HS-27A (cell line): ENCODE measurements around the gene ADCY7.
"Not testable (repeated sequence)": the region's sequence is repeated elsewhere in the genome, so short reads cannot be mapped to it uniquely, and the experiment has no call there.

Source experiments
- DNase-seq: peaks from one replicate; pipeline ENCODE4 v3.0.0-alpha.2; 2012; ENCODE audit warnings: low read depth, missing footprints

Gene ADCY7

DNA sequence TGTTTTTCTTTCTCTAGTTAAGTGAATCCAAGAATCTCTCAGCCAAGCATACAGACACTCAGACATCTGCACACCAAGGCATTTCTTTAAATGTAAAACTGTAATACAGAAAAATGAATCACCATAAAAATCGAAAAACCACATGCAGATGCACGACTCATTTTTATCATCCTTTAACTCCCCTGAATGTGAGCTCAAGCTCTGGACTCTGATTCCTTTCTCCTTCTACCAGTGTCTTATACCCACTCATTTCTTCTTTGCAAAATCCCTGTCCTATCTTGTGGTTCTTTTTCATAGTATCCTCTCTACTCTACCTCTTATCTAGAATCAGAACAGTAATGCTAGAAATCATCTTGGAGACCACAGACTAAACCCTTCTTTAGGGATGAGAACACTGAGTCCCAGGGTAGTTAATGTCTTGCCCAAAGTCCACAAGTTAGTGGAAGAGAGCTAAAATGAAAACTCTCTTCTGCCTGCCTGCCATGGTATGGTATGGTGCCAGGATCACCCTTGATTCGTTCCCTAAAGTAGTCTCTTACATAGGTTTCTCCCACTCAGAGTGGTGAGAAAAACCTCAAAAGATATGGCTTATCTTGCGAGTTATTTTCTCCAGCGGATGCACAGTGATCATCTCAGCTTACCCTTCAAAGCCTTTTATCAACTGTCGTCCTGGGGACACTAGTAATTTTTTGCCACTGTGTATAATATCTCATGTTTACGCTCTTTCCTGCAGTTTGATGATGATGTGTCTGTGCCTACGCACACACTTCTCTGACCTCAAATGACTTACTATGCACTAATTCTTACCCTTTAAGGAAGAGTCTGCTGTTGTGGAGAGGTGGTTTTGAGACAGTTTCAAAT is 72.2 kb downstream of the ADCY7 start:
- DNase-seq, result no peak

DNA sequence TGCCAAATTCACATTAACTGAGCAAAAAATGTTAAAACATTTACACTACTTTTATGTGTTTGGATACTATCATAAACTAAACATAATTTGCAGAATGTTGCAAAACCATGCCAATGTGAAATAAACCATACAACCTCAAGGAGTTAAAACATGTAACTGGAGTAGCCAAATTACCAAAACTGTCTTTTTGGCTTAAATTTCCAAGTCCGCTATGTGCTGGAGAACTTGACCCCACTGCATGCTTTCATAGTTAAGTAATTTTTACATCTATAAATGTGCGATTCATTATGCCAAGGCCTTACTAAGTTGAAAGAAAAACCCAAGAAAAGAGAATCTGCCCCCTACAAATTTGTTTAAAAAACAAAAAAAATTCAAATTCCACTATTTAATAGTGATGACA is 74.2 kb downstream of the ADCY7 start:
- no peak for DNase-seq

DNA sequence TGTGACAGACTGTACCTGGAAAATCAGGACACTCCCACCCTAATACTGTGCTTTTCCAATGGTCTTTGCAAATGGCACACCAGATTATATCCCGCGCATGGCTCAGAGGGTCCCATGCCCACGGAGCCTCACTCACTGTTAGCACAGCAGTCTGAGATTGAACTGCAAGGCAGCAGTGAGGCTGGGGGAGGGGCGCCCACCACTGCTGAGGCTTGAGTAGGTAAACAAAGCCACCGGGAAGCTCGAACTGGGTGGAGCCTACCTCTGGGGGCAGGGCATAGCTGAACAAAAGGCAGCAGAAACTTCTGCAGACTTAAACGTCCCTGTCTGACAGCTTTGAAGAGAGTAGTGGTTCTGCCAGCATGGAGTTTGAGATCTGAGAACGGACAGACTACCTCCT is 77.2 kb downstream of the ADCY7 start:
- DNase-seq, result not testable (repeated sequence)

DNA sequence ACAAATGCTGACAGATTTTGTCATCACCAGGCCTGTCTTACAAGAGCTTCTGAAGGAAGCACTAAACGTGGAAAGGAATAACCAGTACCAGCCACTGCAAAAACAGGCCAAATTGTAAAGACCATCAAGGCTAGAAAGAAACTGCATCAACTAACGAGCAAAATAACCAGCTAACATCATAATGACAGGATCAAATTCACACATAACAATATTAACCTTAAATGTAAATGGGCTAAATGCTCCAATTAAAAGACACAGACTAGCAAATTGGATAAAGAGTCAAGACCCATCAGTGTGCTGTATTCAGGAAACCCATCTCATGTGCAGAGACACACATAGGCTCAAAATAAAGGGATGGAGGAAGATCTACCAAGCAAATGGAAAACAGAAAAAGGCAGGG is 78.9 kb downstream of the ADCY7 start:
- DNase-seq, result not testable (repeated sequence)

DNA sequence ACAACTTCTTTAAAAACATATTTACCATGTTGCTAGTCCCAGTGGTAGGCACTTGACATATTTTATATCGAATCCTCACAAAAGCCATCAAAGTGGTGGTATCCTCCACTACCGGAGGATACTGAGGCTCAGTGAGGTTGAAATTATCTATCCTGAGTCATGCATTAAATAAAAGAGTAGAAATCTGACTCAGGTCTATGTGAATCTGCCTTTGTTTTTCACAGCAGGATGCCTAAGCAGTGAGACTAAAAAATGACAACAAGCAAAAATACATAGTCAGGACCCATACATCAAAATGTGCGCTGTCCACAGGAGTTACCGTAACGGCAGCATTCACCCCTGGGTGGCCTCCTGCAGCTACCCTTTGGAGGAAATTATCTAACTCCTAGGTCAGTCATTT is 84.8 kb downstream of the ADCY7 start:
- no peak for DNase-seq

DNA sequence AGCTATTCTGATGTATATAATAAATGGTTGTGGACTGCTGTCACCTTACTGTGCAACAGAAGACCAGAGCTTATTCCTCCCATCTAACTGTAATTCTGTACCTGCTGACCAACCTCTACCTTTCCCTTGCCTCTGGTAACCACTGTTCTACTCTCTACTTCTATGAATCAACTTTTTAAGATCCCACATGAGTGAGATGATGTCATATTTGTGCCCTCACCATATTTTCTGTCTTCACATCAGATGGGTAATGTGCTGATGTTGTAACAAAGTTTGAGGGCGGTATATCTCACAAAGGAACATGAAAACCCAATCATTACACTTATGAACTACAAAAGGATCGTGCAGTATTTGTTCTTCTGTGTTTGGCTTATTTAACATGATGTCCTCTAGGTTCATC is 85.6 kb downstream of the ADCY7 start:
- DNase-seq, result no peak

DNA sequence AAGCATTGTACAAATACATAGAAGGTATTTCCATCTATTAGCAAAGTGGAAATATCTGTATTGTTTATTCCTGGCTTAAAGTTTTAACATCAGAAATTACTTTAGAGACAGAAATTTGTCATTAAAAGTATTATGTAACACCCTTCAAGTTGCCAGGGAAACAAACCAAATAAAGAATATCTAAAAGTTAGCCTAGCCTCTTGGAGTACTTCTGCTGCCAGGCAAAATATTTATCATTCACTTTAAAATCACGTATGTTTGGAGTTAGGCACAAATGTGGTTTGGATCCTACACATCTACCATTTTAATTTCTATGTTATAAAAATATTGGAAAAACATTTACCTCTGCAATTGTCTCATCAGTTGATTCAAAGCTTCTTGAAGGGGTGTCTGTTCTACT is 87.7 kb downstream of the ADCY7 start:
- DNase-seq, result no peak

DNA sequence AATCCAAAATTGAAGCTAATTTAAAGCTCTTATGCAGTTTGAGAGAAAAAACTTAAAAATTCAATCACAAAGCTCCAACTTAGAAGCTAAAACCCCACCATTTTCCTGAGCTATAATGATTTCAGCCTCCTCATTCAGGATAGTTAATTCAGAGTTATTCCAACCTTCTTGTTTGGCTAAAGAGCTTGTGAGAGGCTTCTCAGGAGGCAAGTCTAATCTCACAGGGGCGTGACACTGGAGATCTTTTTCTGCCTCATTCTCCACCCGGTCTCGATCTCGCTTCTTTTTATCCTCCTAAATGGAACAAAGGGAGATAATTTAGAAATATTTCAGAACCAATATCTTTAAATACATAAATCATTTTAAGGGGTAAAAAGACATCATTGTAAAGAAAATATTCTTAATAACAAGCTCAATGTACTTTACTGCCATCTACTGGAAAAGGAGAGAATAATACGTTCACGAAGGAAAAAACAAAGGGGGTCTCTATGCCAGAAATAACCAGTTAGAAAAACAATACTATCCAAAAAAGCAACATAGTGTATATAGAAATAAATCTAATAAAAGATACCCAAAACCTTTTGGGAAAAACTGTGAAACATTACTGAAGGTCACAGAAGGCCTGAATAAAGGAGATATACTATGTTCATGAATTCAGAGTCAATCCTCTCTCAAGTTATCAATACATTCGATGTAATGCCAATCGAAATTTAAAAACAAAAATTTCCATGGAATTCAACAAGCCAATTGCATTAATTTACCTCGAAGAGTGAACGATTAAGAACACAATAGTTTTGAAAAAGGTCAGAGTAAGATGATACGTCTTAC is 88.5 kb downstream of the ADCY7 start:
- DNase-seq, result no peak

DNA sequence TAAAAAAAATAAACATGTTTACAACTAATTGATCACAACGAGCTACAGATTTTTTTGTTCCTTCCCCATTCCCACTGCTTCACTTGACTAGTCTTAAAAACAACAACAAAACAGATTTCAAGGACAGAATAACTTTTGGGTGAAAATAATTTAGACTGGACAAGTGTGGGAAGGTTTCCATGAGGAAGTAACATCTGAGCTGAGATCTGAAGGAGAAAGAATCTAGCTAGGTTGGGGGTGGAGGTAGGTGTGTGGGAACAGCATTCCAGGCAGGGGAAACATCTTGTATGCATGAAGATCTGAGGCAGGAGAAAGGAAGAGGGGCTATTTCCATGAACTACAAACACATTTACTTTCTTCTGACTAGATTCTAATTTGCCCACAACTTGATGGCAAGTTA is 93.3 kb downstream of the ADCY7 start:
- DNase-seq, result no peak

DNA sequence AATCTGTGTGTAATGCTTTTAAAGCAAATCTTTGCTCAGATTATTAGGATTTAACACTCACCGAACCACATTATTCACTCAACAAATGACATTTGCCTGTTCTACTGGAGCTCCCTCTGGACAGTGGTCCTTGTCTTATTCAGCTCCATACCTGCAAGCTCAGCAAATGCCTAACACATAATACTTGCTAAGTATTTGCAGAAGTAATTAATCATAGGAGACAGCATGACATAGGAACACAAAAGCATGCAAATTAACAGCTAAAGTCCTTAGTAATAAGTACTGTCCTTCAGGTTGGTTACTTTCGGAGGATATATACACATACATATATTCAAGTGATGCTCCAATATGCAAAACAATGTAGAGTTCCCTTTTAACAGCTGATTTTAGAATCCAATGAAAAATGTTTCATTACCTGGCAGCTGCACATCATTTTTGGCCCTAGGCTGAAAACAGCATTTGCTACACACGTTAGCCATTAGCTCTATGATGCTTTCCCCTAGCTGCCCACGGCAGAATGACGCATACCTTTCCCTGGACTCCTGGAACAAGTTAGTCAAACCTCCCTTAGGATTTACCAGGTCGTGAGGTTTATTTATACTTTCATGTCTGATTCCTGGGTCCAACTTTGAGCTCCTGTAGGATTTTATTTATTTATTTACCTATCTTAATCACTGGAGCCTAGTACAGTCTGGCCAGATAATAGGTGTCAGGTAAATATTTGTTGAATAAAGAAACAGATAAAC is 93.9 kb downstream of the ADCY7 start:
- no peak for DNase-seq

DNA sequence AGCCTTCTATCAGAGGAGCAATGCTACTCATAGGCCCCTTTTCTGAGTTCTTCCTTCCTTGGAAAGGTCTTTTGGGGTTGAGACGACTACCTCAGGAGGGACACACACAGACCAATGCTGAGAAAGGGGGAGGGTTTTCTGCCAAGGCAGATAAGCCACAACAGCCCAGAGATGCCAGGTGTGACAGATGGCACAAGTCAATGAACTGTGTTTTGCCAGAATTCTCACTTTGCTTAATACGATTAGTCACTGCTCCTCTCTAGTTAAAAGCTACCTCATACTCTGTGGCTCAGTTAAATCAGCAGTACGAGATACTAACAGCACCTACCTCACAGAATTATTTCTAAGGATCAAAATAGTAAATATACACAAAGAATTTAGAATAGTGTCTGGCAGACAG is 94.4 kb downstream of the ADCY7 start:
- DNase-seq, result no peak

DNA sequence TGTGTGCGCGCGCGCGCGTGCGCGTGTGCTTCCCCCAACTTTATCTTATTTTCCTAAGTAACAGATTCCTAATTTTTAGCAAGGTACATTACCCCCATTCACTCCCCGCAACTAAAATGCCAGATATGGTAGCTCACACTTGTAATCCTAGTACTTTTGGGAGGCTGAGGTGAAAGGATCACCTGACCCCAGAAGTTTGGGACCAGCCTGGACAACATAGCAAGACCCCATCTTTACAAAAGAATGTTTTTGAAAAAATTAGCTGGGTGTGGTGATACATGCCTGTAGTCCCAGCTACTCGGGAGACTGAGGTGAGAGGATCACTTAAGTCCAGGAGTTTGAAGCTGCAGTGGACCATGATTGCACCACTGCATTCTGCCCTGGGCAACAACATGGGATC is 97.3 kb downstream of the ADCY7 start:
- no peak for DNase-seq

DNA sequence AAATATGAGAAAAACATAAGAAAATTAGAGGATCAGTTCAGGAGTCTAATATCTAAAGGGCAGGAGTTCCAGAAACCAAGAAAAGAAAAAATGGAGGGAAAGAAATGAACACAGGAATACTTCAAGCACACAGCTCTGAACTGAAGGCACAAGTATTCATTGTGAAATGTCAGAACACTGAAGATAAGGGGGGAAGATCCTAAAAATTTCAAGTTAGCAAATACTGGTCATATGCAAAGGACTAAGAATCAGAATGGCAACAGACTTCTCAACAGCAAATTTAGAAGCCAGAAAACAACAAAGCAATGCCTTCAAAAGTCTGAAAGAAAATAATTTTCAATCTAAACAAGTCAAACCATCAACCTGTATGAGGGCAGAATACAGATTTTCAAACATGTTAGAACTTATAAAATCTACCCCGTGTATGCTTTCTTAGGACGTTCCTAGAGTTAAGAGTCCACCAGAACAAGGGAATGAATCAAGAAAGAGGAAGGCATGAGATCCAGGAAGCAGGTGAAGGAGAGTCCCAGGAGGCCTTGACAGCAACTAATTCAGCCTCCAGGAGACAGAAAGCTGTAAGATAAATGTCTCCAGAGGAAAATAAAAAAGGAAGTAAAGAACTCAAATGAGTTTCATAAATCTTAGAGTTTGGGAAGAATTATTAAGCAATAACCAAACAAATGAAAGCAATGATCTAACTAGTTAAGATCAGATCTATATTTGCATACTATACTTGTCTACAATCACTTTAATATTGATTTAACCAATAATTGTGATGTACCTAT is 99.6 kb downstream of the ADCY7 start:
- DNase-seq, result no peak
